CD14-positive monocyte (primary cell): ENCODE results near the gene VPS52. TPM values are rescaled to one million over a fixed set of nuclear protein-coding genes. Genes with fewer than 3 reads are reported as not detected.
"Not testable (repeated sequence)": the region's sequence is repeated elsewhere in the genome, so short reads cannot be mapped to it uniquely, and the experiment has no call there.

Experiments used
- DNase-seq, 3 donors: peaks; one replicate each; pipeline ENCODE4 v3.0.0-alpha.2; 2011 to 2022
- H2AFZ ChIP-seq: 2 replicates; pipeline ENCODE4 v1.6.0; 2012; ENCODE audit warnings: mild to moderate bottlenecking, low read depth, low read length, inconsistent platforms; ENCODE audit not compliant: insufficient read depth, poor library complexity, severe bottlenecking
- H3K27ac ChIP-seq, 2 donors: 1 replicate in 1 of 2; 2 replicates in 1 of 2; pipeline ENCODE4 v1.5.1; 2012 to 2013; ENCODE audit warnings: low read length in 2 of 2, control low read depth in 1 of 2, inconsistent platforms in 1 of 2, low read depth in 1 of 2, mild to moderate bottlenecking in 1 of 2
- H3K27me3 ChIP-seq, 2 donors: one replicate each; pipeline versions ENCODE4 v1.6.0 to v1.6.1; 2011 to 2013; ENCODE audit warnings: low read length in 2 of 2; ENCODE audit not compliant: control insufficient read depth in 2 of 2, insufficient read depth in 2 of 2
- H3K36me3 ChIP-seq, 2 donors: replicated peaks in 1 of 2; 1 replicate in 1 of 2; 2 replicates in 1 of 2; pipeline versions ENCODE4 v1.5.1 to v1.6.1; 2012 to 2013; ENCODE audit warnings: low read length in 2 of 2, control low read depth in 1 of 2, inconsistent platforms in 1 of 2, mild to moderate bottlenecking in 1 of 2; ENCODE audit not compliant: insufficient read depth in 2 of 2, control insufficient read depth in 1 of 2
- H3K4me1 ChIP-seq, 2 donors: 1 replicate in 1 of 2; 2 replicates in 1 of 2; pipeline versions ENCODE4 v1.5.1 to v1.6.1; 2012 to 2013; ENCODE audit warnings: low read length in 2 of 2, control low read depth in 1 of 2, inconsistent platforms in 1 of 2, mild to moderate bottlenecking in 1 of 2, moderate library complexity in 1 of 2; ENCODE audit not compliant: insufficient read depth in 2 of 2, control insufficient read depth in 1 of 2
- H3K4me2 ChIP-seq: replicated peaks from 2 replicates; pipeline ENCODE3; 2012; ENCODE audit warnings: low read length, moderate library complexity, mild to moderate bottlenecking; ENCODE audit not compliant: poor library complexity, severe bottlenecking; ENCODE audit errors: extremely low read depth
- H3K4me3 ChIP-seq, 3 experiments: fragments of 200-600 bp in 1 of 3; sonication (generic) in 1 of 3; replicated peaks in 1 of 3; 1 replicate in 2 of 3; 2 replicates in 1 of 3; pipeline ENCODE4 v1.5.1; 2011 to 2013; ENCODE audit warnings: low read length in 3 of 3, mild to moderate bottlenecking in 3 of 3, control low read depth in 2 of 3, low read depth in 2 of 3, inconsistent platforms in 1 of 3, moderate library complexity in 1 of 3
- H3K79me2 ChIP-seq: 2 replicates; pipeline ENCODE4 v1.6.0; 2012; ENCODE audit warnings: mild to moderate bottlenecking, control low read depth, inconsistent platforms, low read length, moderate library complexity; ENCODE audit not compliant: insufficient read depth
- H3K9ac ChIP-seq: 2 replicates; pipeline ENCODE4 v1.6.0; 2017; ENCODE audit warnings: low read length, mild to moderate bottlenecking; ENCODE audit not compliant: insufficient read depth, poor library complexity, severe bottlenecking
- H3K9me3 ChIP-seq, 2 donors: replicated peaks in 1 of 2; 1 replicate in 1 of 2; 2 replicates in 1 of 2; pipeline versions ENCODE4 v1.5.1 to v1.6.1; 2012 to 2013; ENCODE audit warnings: low read length in 2 of 2, control low read depth in 1 of 2; ENCODE audit not compliant: control insufficient read depth in 1 of 2, insufficient read depth in 1 of 2
- H4K20me1 ChIP-seq: 2 replicates; pipeline ENCODE4 v1.6.0; 2012; ENCODE audit warnings: mild to moderate bottlenecking, low read length, control low read depth, moderate library complexity; ENCODE audit not compliant: insufficient read depth
- H3K27ac Mint-ChIP-seq, 7 donors: one replicate each; pipeline ENCODE4 v1.8.0; 2020; ENCODE audit warnings: mild to moderate bottlenecking in 7 of 7, mixed read lengths in 7 of 7, moderate library complexity in 6 of 7, inconsistent platforms in 2 of 7
- H3K27me3 Mint-ChIP-seq, 3 donors: one replicate each; pipeline ENCODE4 v1.8.0; 2021 to 2022; ENCODE audit warnings: low read depth in 3 of 3, mild to moderate bottlenecking in 3 of 3, mixed read lengths in 3 of 3, moderate library complexity in 3 of 3, inconsistent platforms in 1 of 3
- H3K36me3 Mint-ChIP-seq, 2 donors: one replicate each; pipeline ENCODE4 v1.8.0; 2020; ENCODE audit warnings: mixed read lengths in 2 of 2, inconsistent platforms in 1 of 2, mild to moderate bottlenecking in 1 of 2
- H3K4me1 Mint-ChIP-seq: one replicate; pipeline ENCODE4 v1.8.0; 2020; ENCODE audit warnings: mild to moderate bottlenecking, mixed read lengths
- H3K4me3 Mint-ChIP-seq, 2 donors: one replicate each; pipeline ENCODE4 v1.8.0; 2020; ENCODE audit warnings: mild to moderate bottlenecking in 2 of 2, mixed read lengths in 2 of 2, moderate library complexity in 1 of 2
- H3K9me3 Mint-ChIP-seq, 7 donors: one replicate each; pipeline ENCODE4 v1.8.0; 2020 to 2022; ENCODE audit warnings: mixed read lengths in 7 of 7, mild to moderate bottlenecking in 6 of 7, moderate library complexity in 6 of 7, inconsistent platforms in 2 of 7
- CTCF ChIP-seq: fragments of 200-600 bp; IDR thresholded peaks from one replicate; pipeline ENCODE4 v1.8.0; 2022; ENCODE audit warnings: antibody characterized with exemption, mild to moderate bottlenecking
- WGBS: methylation state at CpG from one replicate; pipeline ENCODE4 v1.1.5; 2013; ENCODE audit warnings: missing lambda C conversion rate; ENCODE audit not compliant: insufficient coverage; 5-methylcytosine and 5-hydroxymethylcytosine counted together
- intact Hi-C, 2 donors: fragments of 100-400 bp; cut with micrococcal nuclease; formaldehyde crosslinking; loops; one replicate each; pipeline versions ENCODE4 v1.15.0 to v1.15.1; 2023
- polyA plus RNA-seq, 3 donors: library from polyadenylated mRNA; depleted of rRNA in 1 of 3; unstranded in 2 of 3; stranded (reverse) in 1 of 3; fragments of 300-500 nt in 2 of 3; fragments of >200 nt in 1 of 3; fragmentation: Illumina TruSeq in 2 of 3; gene quantifications; 1 replicate in 2 of 3; 2 replicates in 1 of 3; pipeline ENCODE4 v1.2.3, GENCODE V29; 2012 to 2021

Gene VPS52
- polyA plus RNA-seq, 3 donors: 11.0 to 150 (median 14.5) TPM

GRCh38 chr6:33264015-33264414 lies 7.7 kb downstream of the VPS52 start:
- intact Hi-C loops: no loop called here
- DNase-seq: no peak
- Mint-ChIP-seq H3K36me3 (peaks cover 87 to 97% of the 10 kb centered on the region in 2 donors), H3K4me1 (peaks cover 8% of the 10 kb centered on the region), H3K27ac (peak overlapping the region in 2 of 7 donors; percentile 16 to 62), H3K4me3 (no peak overlapping the region), H3K27me3 (peaks cover 0 to 2% (median 1%) of the 10 kb centered on the region in 3 donors), H3K9me3 (no peaks in the 10 kb centered on the region)
- Histone ChIP-seq H3K79me2 (no peaks in the 10 kb centered on the region), H3K9ac (no peak overlapping the region), H4K20me1 (no peaks in the 10 kb centered on the region), H3K36me3 (peaks cover 75 to 100% of the 10 kb centered on the region in 2 donors), H2AFZ (no peak overlapping the region), H3K4me3 (no peak overlapping the region), H3K27ac (peak overlapping the region in 1 of 2 donors; percentile 6), H3K4me2 (no peak overlapping the region), H3K27me3 (no peaks in the 10 kb centered on the region), H3K4me1 (peaks cover 5 to 6% of the 10 kb centered on the region in 2 donors), H3K9me3 (no peaks in the 10 kb centered on the region)
- 100% methylated on average over 4 of the region's 7 CpGs for WGBS
- TF ChIP-seq CTCF: no peak

GRCh38 chr6:33262490-33262889 lies 9.2 kb downstream of the VPS52 start:
- H3K4me1 Mint-ChIP-seq, H3K4me1 ChIP-seq, H3K27ac Mint-ChIP-seq, H3K27ac ChIP-seq, H4K20me1 ChIP-seq, H3K4me3 ChIP-seq, H3K79me2 ChIP-seq, H3K4me2 ChIP-seq, H3K27me3 Mint-ChIP-seq, intact Hi-C loops, H3K9ac ChIP-seq, H3K9me3 Mint-ChIP-seq, H2AFZ ChIP-seq, H3K4me3 Mint-ChIP-seq, DNase-seq, H3K27me3 ChIP-seq, H3K9me3 ChIP-seq: not testable (repeated sequence)
- peaks cover 69 to 99% of the 10 kb centered on the region in 2 donors for H3K36me3 ChIP-seq
- peaks cover 79 to 96% of the 10 kb centered on the region in 2 donors for H3K36me3 Mint-ChIP-seq
- no CpG with 5 or more reads among the region's 3 CpGs for WGBS
